Measurements from ENCODE around the gene PIK3CG. TPM values are rescaled to one million over a fixed set of nuclear protein-coding genes. Genes with fewer than 3 reads are reported as not detected.

PIK3CG gene
- polyA plus RNA-seq, 3 donors = 17.9 to 31.2 (median 20.7) TPM

DNA sequence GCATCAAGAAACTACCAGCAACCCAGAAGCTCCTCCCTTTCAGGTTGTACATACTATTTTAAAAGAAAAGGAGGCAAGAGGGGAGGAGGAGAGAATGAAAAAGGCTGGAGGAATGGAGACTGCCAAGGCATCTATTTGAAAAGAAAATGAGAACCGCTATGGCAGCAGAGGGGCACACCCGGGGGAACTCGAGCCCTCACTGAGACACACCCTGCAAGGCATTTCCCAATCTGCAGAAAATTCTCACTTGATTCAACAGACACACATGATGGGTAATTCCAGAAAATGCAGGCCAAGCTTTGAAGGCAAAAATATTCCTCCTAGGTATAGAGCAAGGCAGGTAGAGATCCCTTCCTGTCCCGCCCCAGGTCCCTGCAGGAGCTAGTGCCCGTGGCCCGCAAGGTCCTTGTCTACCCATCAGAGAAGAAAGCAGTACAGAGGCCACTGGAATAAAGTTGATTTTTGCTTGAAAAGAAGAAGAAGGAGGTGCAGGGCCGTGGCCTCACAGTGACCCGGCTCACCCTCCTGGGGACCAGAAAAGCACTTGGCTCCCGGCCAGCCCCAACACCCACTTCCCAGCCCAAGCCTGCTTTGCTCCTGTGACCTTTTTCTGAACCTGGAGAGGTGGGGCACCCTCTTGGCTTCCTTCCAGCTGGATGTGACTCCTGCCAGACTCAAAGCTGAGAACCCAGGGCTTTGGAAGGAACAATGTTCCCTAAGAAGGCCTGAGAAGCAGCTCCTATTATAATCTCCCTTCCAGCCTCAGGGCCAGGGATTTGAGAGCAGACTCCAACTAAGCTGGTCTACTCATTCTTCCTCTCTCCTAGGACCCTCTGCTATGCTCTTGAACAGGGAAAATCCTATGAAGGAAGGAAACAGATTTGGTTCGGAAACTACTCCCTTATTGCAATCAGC lies 6.2 kb upstream of the PIK3CG start:
- Histone ChIP-seq H3K27ac (ENCODE audit: low read depth in 1 of 2, low read length in 2 of 2) (peak overlapping the region; percentile 42 to 48), H3K4me1 (ENCODE audit: control insufficient read depth in 1 of 2, insufficient read depth in 2 of 2, low read length in 2 of 2) (peaks cover 43 to 64% of the 10 kb centered on the region in 2 donors), H3K27me3 (ENCODE audit: control insufficient read depth in 2 of 2, insufficient read depth in 2 of 2, low read length in 2 of 2) (no peaks in the 10 kb centered on the region), H3K36me3 (replicated peaks in 1 of 2; ENCODE audit: control insufficient read depth in 1 of 2, insufficient read depth in 2 of 2, low read length in 2 of 2) (no peaks in the 10 kb centered on the region), H3K4me2 (replicated peaks; ENCODE audit: extremely low read depth, low read length, poor library complexity, severe bottlenecking) (peak overlapping the region; percentile 32), H3K4me3 (replicated peaks in 1 of 3; ENCODE audit: low read depth in 2 of 3, low read length in 3 of 3) (peak overlapping the region in 1 of 3 experiments; percentile 46), H3K9ac (ENCODE audit: insufficient read depth, low read length, poor library complexity, severe bottlenecking) (no peak overlapping the region), H2AFZ (ENCODE audit: insufficient read depth, low read depth, low read length, poor library complexity, severe bottlenecking) (no peak overlapping the region), H3K9me3 (replicated peaks in 1 of 2; ENCODE audit: control insufficient read depth in 1 of 2, insufficient read depth in 1 of 2, low read length in 2 of 2) (peaks cover 0 to 16% of the 10 kb centered on the region in 2 donors), H3K79me2 (ENCODE audit: insufficient read depth, low read length) (peaks cover under 1% of the 10 kb centered on the region), H4K20me1 (ENCODE audit: insufficient read depth, low read length) (no peaks in the 10 kb centered on the region)
- Mint-ChIP-seq H3K9me3 (peaks cover 4 to 19% (median 14%) of the 10 kb centered on the region in 7 donors), H3K27ac (peak overlapping the region; percentile 57 to 92 (median 85)), H3K27me3 (ENCODE audit: low read depth in 3 of 3) (peaks cover 0 to 1% (median 0%) of the 10 kb centered on the region in 3 donors), H3K36me3 (peaks cover 9 to 11% of the 10 kb centered on the region in 2 donors), H3K4me1 (peaks cover 64% of the 10 kb centered on the region), H3K4me3 (peak overlapping the region in 1 of 2 donors; percentile 36)
- intact Hi-C loops (cut with micrococcal nuclease) = no loop called here
- WGBS (ENCODE audit: insufficient coverage) = 11% methylated on average over 5 of the region's 10 CpGs
- DNase-seq = peak; percentile 77 to 85 (median 82)
- TF ChIP-seq, protein P1, sequence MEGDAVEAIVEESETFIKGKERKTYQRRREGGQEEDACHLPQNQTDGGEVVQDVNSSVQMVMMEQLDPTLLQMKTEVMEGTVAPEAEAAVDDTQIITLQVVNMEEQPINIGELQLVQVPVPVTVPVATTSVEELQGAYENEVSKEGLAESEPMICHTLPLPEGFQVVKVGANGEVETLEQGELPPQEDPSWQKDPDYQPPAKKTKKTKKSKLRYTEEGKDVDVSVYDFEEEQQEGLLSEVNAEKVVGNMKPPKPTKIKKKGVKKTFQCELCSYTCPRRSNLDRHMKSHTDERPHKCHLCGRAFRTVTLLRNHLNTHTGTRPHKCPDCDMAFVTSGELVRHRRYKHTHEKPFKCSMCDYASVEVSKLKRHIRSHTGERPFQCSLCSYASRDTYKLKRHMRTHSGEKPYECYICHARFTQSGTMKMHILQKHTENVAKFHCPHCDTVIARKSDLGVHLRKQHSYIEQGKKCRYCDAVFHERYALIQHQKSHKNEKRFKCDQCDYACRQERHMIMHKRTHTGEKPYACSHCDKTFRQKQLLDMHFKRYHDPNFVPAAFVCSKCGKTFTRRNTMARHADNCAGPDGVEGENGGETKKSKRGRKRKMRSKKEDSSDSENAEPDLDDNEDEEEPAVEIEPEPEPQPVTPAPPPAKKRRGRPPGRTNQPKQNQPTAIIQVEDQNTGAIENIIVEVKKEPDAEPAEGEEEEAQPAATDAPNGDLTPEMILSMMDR (IDR thresholded peaks at IDR 0.05) = no peak

- Histone ChIP-seq H3K36me3 (replicated peaks in 1 of 2; ENCODE audit: control insufficient read depth in 1 of 2, insufficient read depth in 2 of 2, low read length in 2 of 2) (peaks cover 1 to 4% of the 10 kb centered on the region in 2 donors), H3K9ac (ENCODE audit: insufficient read depth, low read length, poor library complexity, severe bottlenecking) (no peak overlapping the region), H3K27ac (ENCODE audit: low read depth in 1 of 2, low read length in 2 of 2) (peak overlapping the region in 1 of 2 donors; percentile 91), H3K4me2 (replicated peaks; ENCODE audit: extremely low read depth, low read length, poor library complexity, severe bottlenecking) (peak overlapping the region; percentile 89), H3K27me3 (ENCODE audit: control insufficient read depth in 2 of 2, insufficient read depth in 2 of 2, low read length in 2 of 2) (no peaks in the 10 kb centered on the region), H3K4me3 (replicated peaks in 1 of 3; ENCODE audit: low read depth in 2 of 3, low read length in 3 of 3) (peak overlapping the region in 1 of 3 experiments; percentile 92), H3K4me1 (ENCODE audit: control insufficient read depth in 1 of 2, insufficient read depth in 2 of 2, low read length in 2 of 2) (peaks cover 63 to 79% of the 10 kb centered on the region in 2 donors), H3K79me2 (ENCODE audit: insufficient read depth, low read length) (peaks cover 32% of the 10 kb centered on the region), H3K9me3 (replicated peaks in 1 of 2; ENCODE audit: control insufficient read depth in 1 of 2, insufficient read depth in 1 of 2, low read length in 2 of 2) (peaks cover 0 to 16% of the 10 kb centered on the region in 2 donors), H4K20me1 (ENCODE audit: insufficient read depth, low read length) (no peaks in the 10 kb centered on the region), H2AFZ (ENCODE audit: insufficient read depth, low read depth, low read length, poor library complexity, severe bottlenecking) (no peak overlapping the region)
- Mint-ChIP-seq H3K4me1 (peaks cover 77% of the 10 kb centered on the region), H3K36me3 (peaks cover 15 to 17% of the 10 kb centered on the region in 2 donors), H3K27ac (peak overlapping the region; percentile 68 to 97 (median 88)), H3K27me3 (ENCODE audit: low read depth in 3 of 3) (no peaks in the 10 kb centered on the region), H3K9me3 (peaks cover 1 to 17% (median 14%) of the 10 kb centered on the region in 7 donors), H3K4me3 (peak overlapping the region in 1 of 2 donors; percentile 43)
- intact Hi-C loops (cut with micrococcal nuclease) = loop anchor here (10.0 kb wide), 3 partner anchors 208 to 308 kb away; partner anchors contain the start of gene HBP1 (in 1 of the 2)
- WGBS (ENCODE audit: insufficient coverage) = 40% methylated on average over 7 of the region's 8 CpGs
- peak; percentile 27 to 45 (median 37) for DNase-seq
- TF ChIP-seq, protein P1 (IDR thresholded peaks at IDR 0.05) = no peak
These were observed 2.6 kb upstream of the PIK3CG start for GRCh38 chr7:106862317-106863089.

Data from CD14-positive monocyte (primary cell).